ENCODE results near the gene TULP4. TPM values are rescaled to one million over a fixed set of nuclear protein-coding genes. Genes with fewer than 3 reads are reported as not detected.

The TULP4 gene
- total and polyA plus RNA-seq, 2 of the 8 experiments (the other 6 are each of a cell fraction or from before 2014, with no cell fraction given): 7.7 to 51.6 TPM

DNA sequence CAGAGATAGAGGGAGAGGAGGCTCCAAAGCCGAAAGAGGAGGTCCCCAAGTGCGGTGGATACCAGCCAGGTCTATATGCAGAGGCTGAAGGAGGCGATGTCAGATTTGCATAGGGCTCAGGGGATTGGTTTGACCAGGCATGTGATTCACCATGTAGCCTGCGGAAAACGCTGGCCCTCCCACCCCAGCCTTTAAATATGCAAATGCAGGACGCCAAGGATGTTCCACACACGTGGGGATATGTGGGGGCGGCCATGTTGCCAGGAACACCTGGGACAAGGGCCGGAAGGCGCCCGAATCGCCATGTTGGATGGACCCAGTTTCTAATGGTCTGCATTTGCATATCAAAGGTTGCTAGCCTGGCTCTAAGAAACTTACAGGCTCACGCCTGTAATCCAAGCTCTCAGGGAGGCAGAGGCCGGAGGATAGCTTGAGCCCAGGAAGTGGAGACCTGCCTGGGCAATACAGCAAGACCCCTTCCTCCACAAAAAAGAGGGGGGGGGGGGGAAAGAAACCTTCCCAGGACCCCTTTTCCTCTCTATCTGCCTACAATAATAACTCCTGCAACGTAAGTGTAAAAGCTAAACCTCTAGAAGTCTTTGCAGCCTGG lies 110.5 kb downstream of the TULP4 start:
- Histone ChIP-seq H4K8ac (ENCODE audit: extremely low read depth, insufficient read depth, low read length) (no peak overlapping the region), H4K20me1 (replicated peaks in 1 of 2; ENCODE audit: control insufficient read depth in 1 of 2, insufficient read depth in 2 of 2, low read length in 2 of 2) (no peaks in the 10 kb centered on the region), H4K91ac (replicated peaks; ENCODE audit: insufficient read length, low read length) (no peak overlapping the region), H3K27ac (ENCODE audit: low read depth, low read length) (no peak overlapping the region), H3K9me3 (ENCODE audit: insufficient read depth in 2 of 2, low read depth in 1 of 2, low read length in 1 of 2) (no peaks in the 10 kb centered on the region; a peak in 1 of 4 replicates), H3K18ac (ENCODE audit: extremely low read depth, low read length) (no peak overlapping the region), H2BK120ac (replicated peaks; ENCODE audit: low read depth, low read length) (no peak overlapping the region), H3K23ac (ENCODE audit: insufficient read length) (no peak overlapping the region), H2BK15ac (ENCODE audit: low read length) (no peak overlapping the region), H3K4me2 (ENCODE audit: insufficient read depth in 1 of 2, low read depth in 2 of 2, low read length in 2 of 2) (no peak overlapping the region), H3K4me3 (ENCODE audit: extremely low read depth in 1 of 4, insufficient read depth in 2 of 4, low read depth in 3 of 4, low read length in 4 of 4) (no peak overlapping the region), H2BK12ac (ENCODE audit: low read depth, low read length) (no peak overlapping the region), H2AFZ (ENCODE audit: low read length) (no peak overlapping the region), H3K14ac (ENCODE audit: insufficient read length) (no peak overlapping the region), H2AK5ac (ENCODE audit: low read depth, low read length) (no peak overlapping the region), H3K4ac (replicated peaks; ENCODE audit: insufficient read length, low read depth, low read length) (no peak overlapping the region), H2BK20ac (ENCODE audit: low read length) (no peak overlapping the region), H2BK5ac (ENCODE audit: low read depth, low read length) (no peak overlapping the region), H3K79me1 (ENCODE audit: low read depth, low read length) (no peaks in the 10 kb centered on the region), H3K4me1 (replicated peaks in 1 of 4; ENCODE audit: control insufficient read depth in 3 of 4, insufficient read depth in 4 of 4, low read length in 3 of 4) (no peaks in the 10 kb centered on the region), H3K23me2 (ENCODE audit: low read depth, low read length) (no peaks in the 10 kb centered on the region), H4K5ac (ENCODE audit: insufficient read length, low read depth, low read length) (no peak overlapping the region), H3K27me3 (replicated peaks in 1 of 4; ENCODE audit: control insufficient read depth in 3 of 4, extremely low read depth in 1 of 4, insufficient read depth in 3 of 4, low read length in 3 of 4) (no peaks in the 10 kb centered on the region), H3K36me3 (ENCODE audit: control insufficient read depth in 2 of 4, insufficient read depth in 4 of 4, low read length in 3 of 4) (no peaks in the 10 kb centered on the region; a peak in 1 of 8 replicates), H3K56ac (replicated peaks; ENCODE audit: insufficient read length, low read depth, low read length) (no peak overlapping the region), H3K79me2 (ENCODE audit: control insufficient read depth in 1 of 2, insufficient read depth in 2 of 2, low read length in 2 of 2) (no peaks in the 10 kb centered on the region), H3K9ac (replicated peaks in 1 of 4; ENCODE audit: extremely low read depth in 1 of 4, low read depth in 3 of 4, low read length in 3 of 4) (no peak overlapping the region)
- no peak for FAIRE-seq
- POLR2A ChIA-PET (ENCODE audit: partially characterized antibody): interaction anchor here (0.7 kb wide), 1 partner anchor 93 kb away, joined by 3 read pairs; no protein-coding TSS in a partner anchor
- CTCF ChIA-PET (ENCODE audit: partially characterized antibody): no interaction called here
- no peak for TF ChIP-seq CREB1 (IDR thresholded peaks at IDR 0.05)
- TF ChIP-seq GTF2F1 (IDR thresholded peaks at IDR 0.05; ENCODE audit: borderline replicate concordance, low read depth, low read length): no peak
- TF ChIP-seq YY1 (IDR thresholded peaks at IDR 0.05; ENCODE audit: low read depth, low read length): peak; percentile 87
- 0 out of 2 replicates have a peak, but pooled peaks have one; percentile 16 for TF ChIP-seq POU5F1 (IDR thresholded peaks at IDR 0.05; ENCODE audit: low read depth, low read length)
- TF ChIP-seq SIX5 (IDR thresholded peaks at IDR 0.05; ENCODE audit: low read depth, low read length): no peak
- 0 out of 2 replicates have a peak, but pooled peaks have one; percentile 14 for TF ChIP-seq USF2 (IDR thresholded peaks at IDR 0.05; ENCODE audit: low read length)
- no peak for TF ChIP-seq TAF7 (optimal IDR thresholded peaks at IDR 0.05; ENCODE audit: borderline replicate concordance, low read depth, low read length)
- no peak for TF ChIP-seq SRF (IDR thresholded peaks at IDR 0.05; ENCODE audit: low read depth, low read length)
- TF ChIP-seq SP2 (IDR thresholded peaks at IDR 0.05; ENCODE audit: low read length): no peak
- no peak for TF ChIP-seq RXRA (IDR thresholded peaks at IDR 0.05; ENCODE audit: insufficient read depth, low read depth, low read length)
- TF ChIP-seq KDM1A (IDR thresholded peaks at IDR 0.05; ENCODE audit: borderline replicate concordance, low read length): peak; percentile 76; the same call in 1 of the 2 replicates
- no peak for TF ChIP-seq EZH2 (IDR thresholded peaks at IDR 0.05; ENCODE audit: low read depth, low read length, severe bottlenecking)
- no peak for TF ChIP-seq GABPA (IDR thresholded peaks at IDR 0.05; ENCODE audit: borderline replicate concordance, insufficient read depth, low read length)
- 90% methylated on average over 15 of the region's 15 CpGs; no CpG with 5 or more reads in 1 of the 2 experiments for WGBS, 2 experiments (ENCODE audit: extremely low coverage in 1 of 2, insufficient coverage in 1 of 2, insufficient read length in 1 of 2, insufficient replicate concordance in 2 of 2, low coverage in 1 of 2, low lambda C conversion rate in 2 of 2, missing lambda C conversion rate in 1 of 2)
- DNase-seq (ENCODE audit: low read depth in 1 of 2, low spot score in 2 of 2): no peak
